Measurements from ENCODE around the gene AKAP13.

DNA sequence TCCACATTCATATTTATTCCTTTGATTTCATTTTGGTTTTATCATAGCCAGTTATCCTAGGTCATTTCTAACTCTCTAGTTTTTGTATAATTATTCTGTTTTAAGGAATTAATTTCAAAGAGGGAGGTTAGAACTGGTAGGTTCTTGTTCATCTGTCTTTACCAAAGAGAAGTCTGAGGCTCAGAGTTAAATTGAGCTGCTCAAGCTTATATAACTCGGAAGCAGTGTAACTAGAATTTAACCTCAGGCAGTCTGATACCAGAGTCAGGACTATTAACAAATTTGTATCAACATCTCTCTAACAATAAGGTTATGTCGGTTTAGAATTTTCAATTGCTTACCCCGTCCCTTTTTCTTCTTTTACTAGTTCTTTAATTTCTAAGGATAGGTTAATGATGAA is 84.1 kb downstream of the AKAP13 start:
- TF ChIP-seq, protein P1, sequence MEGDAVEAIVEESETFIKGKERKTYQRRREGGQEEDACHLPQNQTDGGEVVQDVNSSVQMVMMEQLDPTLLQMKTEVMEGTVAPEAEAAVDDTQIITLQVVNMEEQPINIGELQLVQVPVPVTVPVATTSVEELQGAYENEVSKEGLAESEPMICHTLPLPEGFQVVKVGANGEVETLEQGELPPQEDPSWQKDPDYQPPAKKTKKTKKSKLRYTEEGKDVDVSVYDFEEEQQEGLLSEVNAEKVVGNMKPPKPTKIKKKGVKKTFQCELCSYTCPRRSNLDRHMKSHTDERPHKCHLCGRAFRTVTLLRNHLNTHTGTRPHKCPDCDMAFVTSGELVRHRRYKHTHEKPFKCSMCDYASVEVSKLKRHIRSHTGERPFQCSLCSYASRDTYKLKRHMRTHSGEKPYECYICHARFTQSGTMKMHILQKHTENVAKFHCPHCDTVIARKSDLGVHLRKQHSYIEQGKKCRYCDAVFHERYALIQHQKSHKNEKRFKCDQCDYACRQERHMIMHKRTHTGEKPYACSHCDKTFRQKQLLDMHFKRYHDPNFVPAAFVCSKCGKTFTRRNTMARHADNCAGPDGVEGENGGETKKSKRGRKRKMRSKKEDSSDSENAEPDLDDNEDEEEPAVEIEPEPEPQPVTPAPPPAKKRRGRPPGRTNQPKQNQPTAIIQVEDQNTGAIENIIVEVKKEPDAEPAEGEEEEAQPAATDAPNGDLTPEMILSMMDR (IDR thresholded peaks at IDR 0.05) = no peak
- TF ChIP-seq POLR2A (IDR thresholded peaks at IDR 0.05) = no peak
- no peak for TF ChIP-seq EP300 (IDR thresholded peaks at IDR 0.05)

Data from ovary (tissue), 3 donors.